ENCODE measurements around the gene SETD7. TPM values are rescaled to one million over a fixed set of nuclear protein-coding genes. Genes with fewer than 3 reads are reported as not detected.

The SETD7 gene
- total and polyA plus RNA-seq, 12 donors: 12.0 to 79.2 (median 52.8) TPM

DNA sequence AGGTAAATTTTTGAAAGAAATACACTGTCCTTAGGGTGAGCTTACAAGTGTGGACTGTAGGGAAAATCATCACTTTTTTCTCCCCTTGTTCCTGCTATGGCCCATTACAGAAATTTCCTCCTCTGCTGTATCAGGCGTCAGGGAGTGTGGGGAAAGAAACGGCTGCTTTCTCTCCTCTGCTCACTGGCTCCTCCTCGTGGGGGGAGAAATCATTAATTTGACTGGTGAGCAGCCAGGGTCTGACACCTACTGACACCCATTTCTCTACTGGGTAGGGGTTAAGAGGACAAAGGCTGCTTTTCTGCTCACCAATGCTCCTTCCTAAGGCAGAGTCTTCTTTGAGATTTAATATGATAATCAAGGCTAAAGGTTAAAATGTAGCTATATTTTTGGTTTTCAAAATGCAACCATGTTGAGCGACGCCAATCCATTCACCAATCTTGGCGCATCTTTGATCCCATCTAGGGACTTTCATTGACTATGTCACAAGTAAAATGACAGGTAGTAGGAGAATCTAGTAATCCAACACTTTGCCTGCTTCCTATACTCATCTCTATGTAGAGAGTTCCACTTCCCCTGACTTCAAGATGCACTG, 25.1 kb downstream of the SETD7 start:
- H3K36me3 ChIP-seq: peaks cover 0 to 83% (median 40%) of the 10 kb centered on the region in 9 donors
- no peak overlapping the region for H3K27ac ChIP-seq
- H3K4me1 ChIP-seq: peaks cover 0 to 24% (median 4%) of the 10 kb centered on the region in 9 donors
- intact Hi-C loops (cut with DNase I): loop anchor here in 1 of 10 donors (10.0 kb wide), 1 partner anchor 116 kb away; no protein-coding TSS in a partner anchor
- TF ChIP-seq CTCF (IDR thresholded peaks at IDR 0.05): peak; percentile 42 to 71 (median 60)
- ATAC-seq: peak in 5 of 8 donors; percentile 34 to 67 (median 53)
- no peak overlapping the region for H3K4me3 ChIP-seq
- no peaks in the 10 kb centered on the region for H3K27me3 ChIP-seq
- H3K9me3 ChIP-seq: no peaks in the 10 kb centered on the region
- DNase-seq: peak in 1 of 2 donors; percentile 57
- 53% methylated on average over 6 of the region's 6 CpGs for WGBS, 2 donors

GRCh38 chr4:139528377-139529005, 27.5 kb downstream of the SETD7 start:
- ATAC-seq (peak; percentile 77 to 94 (median 90)), DNase-seq (peak; percentile 36 to 65)
- Histone ChIP-seq H3K4me1 (peaks cover 0 to 24% (median 0%) of the 10 kb centered on the region in 9 donors), H3K27ac (peak overlapping the region in 7 of 10 donors; percentile 7 to 65 (median 33)), H3K36me3 (peaks cover 0 to 91% (median 44%) of the 10 kb centered on the region in 9 donors), H3K4me3 (no peak overlapping the region), H3K27me3 (no peaks in the 10 kb centered on the region), H3K9me3 (no peaks in the 10 kb centered on the region)
- WGBS, 2 donors: 59 to 62% methylated on average over 2 of the region's 2 CpGs
- intact Hi-C loops (cut with DNase I): no loop called here
- TF ChIP-seq CTCF (IDR thresholded peaks at IDR 0.05): no peak

DNA sequence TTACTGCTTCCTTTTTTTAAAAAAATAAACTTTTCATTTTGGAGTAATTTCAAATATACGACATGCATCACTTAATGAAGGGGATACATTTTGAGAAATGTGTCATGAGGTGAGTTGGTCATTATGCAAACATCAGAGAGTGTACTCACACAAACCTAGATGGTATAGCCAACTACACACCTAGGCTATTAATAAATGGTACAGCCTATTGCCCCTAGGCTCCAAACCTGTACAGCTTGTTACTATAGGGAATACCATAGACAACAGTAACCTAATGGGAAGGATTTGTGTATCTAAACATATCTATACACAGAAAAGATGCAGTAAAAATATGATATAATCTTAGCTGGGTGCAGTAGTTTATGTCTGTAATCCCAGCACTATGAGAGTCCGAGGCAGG, 29.1 kb downstream of the SETD7 start:
- Histone ChIP-seq H3K4me1 (peaks cover 0 to 35% (median 3%) of the 10 kb centered on the region in 9 donors), H3K27ac (no peak overlapping the region), H3K9me3 (no peaks in the 10 kb centered on the region), H3K4me3 (no peak overlapping the region), H3K36me3 (peaks cover 0 to 91% (median 35%) of the 10 kb centered on the region in 9 donors), H3K27me3 (no peaks in the 10 kb centered on the region)
- no peak for ATAC-seq
- intact Hi-C loops (cut with DNase I): no loop called here
- WGBS, 2 donors: 100% methylated on average over 2 of the region's 2 CpGs
- no peak for DNase-seq
- no peak for TF ChIP-seq CTCF (IDR thresholded peaks at IDR 0.05)

- no peak for TF ChIP-seq CTCF (IDR thresholded peaks at IDR 0.05)
- no peak overlapping the region for H3K27ac ChIP-seq
- H3K9me3 ChIP-seq: no peaks in the 10 kb centered on the region
- ATAC-seq (no peak), DNase-seq (no peak)
- peaks cover 0 to 34% (median 3%) of the 10 kb centered on the region in 9 donors for H3K4me1 ChIP-seq
- intact Hi-C loops (cut with DNase I): no loop called here
- no peaks in the 10 kb centered on the region for H3K27me3 ChIP-seq
- no peak overlapping the region for H3K4me3 ChIP-seq
- 43 to 46% methylated on average over 2 of the region's 2 CpGs for WGBS, 2 donors
- H3K36me3 ChIP-seq: peaks cover 0 to 96% (median 45%) of the 10 kb centered on the region in 9 donors
These were observed 30.6 kb downstream of the SETD7 start for GRCh38 chr4:139525414-139525813.
